ENCODE data around the gene ERCC6L2. TPM values are rescaled to one million over a fixed set of nuclear protein-coding genes. Genes with fewer than 3 reads are reported as not detected.

ERCC6L2 gene
- total RNA-seq, 2 donors from 2014 or later = 24.1 to 30.7 TPM

GRCh38 chr9:96006961-96007360 is 131.5 kb downstream of the ERCC6L2 start:
- Mint-ChIP-seq H3K9me3 (peaks cover 0 to 1% of the 10 kb centered on the region in 2 donors), H3K4me1 (ENCODE audit: low read depth) (peaks cover 38% of the 10 kb centered on the region), H3K4me3 (no peak overlapping the region), H3K27ac (no peak overlapping the region), H3K27me3 (ENCODE audit: low read depth) (no peaks in the 10 kb centered on the region), H3K36me3 (ENCODE audit: insufficient read depth in 2 of 2) (peaks cover 7 to 25% of the 10 kb centered on the region in 2 donors)
- DNase-seq (no peak), ATAC-seq (replicated peaks in 1 of 2) (no peak)

- ATAC-seq (replicated peaks in 1 of 2) = peak; percentile 47 to 62
Measured at GRCh38 chr9:96008502-96009222, 133.2 kb downstream of the ERCC6L2 start.

DNA sequence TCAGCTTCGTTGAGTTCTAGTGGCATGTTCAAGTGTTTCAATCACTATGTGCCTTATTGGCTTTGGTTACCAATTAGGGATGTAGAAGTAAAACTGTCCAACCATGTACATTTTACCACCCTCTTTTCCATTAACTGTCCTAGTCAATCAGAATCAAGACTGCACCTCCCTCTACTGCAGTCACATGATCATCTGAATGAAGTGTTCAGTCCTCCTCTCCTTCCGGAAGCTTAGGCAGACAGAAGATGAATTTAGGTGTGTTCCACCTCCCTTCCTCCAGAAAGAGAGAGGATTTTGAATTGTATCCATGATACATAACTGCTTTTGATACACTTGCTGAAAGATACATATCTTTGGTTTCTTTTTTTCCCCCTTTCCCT is 133.7 kb downstream of the ERCC6L2 start:
- no peaks in the 10 kb centered on the region for H3K9me3 Mint-ChIP-seq
- H3K27ac Mint-ChIP-seq = peak overlapping the region; percentile 70
- H3K4me3 Mint-ChIP-seq = peak overlapping the region; percentile 57 to 64
- ATAC-seq (replicated peaks in 1 of 2) = no peak
- peaks cover 61% of the 10 kb centered on the region for H3K4me1 Mint-ChIP-seq (ENCODE audit: low read depth)
- peaks cover 1 to 22% of the 10 kb centered on the region in 2 donors for H3K36me3 Mint-ChIP-seq (ENCODE audit: insufficient read depth in 2 of 2)
- H3K27me3 Mint-ChIP-seq (ENCODE audit: low read depth) = no peaks in the 10 kb centered on the region
- DNase-seq = no peak

More at GRCh38 chr9:96008502-96009222, 133.2 kb downstream of the ERCC6L2 start:
- Mint-ChIP-seq H3K36me3 (ENCODE audit: insufficient read depth in 2 of 2) (peaks cover 1 to 20% of the 10 kb centered on the region in 2 donors), H3K27me3 (ENCODE audit: low read depth) (no peaks in the 10 kb centered on the region), H3K9me3 (no peaks in the 10 kb centered on the region), H3K4me3 (peak overlapping the region in 1 of 2 donors; percentile 57), H3K27ac (no peak overlapping the region), H3K4me1 (ENCODE audit: low read depth) (peaks cover 55% of the 10 kb centered on the region)
- DNase-seq = no peak

GRCh38 chr9:96009690-96010472 is 134.4 kb downstream of the ERCC6L2 start:
- DNase-seq (peak; percentile 69 to 74), ATAC-seq (replicated peaks in 1 of 2) (peak; percentile 69 to 75)
- Mint-ChIP-seq H3K9me3 (no peaks in the 10 kb centered on the region), H3K27me3 (ENCODE audit: low read depth) (no peaks in the 10 kb centered on the region), H3K4me1 (ENCODE audit: low read depth) (peaks cover 66% of the 10 kb centered on the region), H3K36me3 (ENCODE audit: insufficient read depth in 2 of 2) (peaks cover 1 to 20% of the 10 kb centered on the region in 2 donors), H3K27ac (peak overlapping the region; percentile 70), H3K4me3 (peak overlapping the region; percentile 57 to 64)

DNA sequence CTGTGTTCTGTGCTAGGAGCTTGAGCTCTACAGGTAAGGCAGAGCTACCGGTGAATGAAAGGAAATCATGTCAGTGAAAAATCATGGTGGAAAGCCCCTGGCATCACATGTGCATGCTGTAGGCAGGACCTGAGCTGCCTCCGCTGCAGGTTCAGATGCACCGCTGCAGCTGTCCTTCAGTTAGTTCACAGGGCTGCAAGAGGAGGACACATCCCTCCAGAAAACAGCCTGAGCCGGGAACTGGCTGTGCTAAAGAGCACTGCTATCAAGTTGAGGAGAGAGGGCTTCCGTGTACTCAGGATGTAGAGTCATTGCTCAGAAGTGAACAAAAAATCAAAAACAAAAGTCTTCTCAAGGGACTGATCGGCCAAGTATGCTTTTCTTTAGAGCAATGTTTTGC is 138.6 kb downstream of the ERCC6L2 start:
- H3K9me3 Mint-ChIP-seq = no peaks in the 10 kb centered on the region
- DNase-seq (peak; percentile 58 to 60), ATAC-seq (replicated peaks in 1 of 2) (peak; percentile 42 to 58)
- peak overlapping the region; percentile 80 to 81 for H3K4me3 Mint-ChIP-seq
- H3K27me3 Mint-ChIP-seq (ENCODE audit: low read depth) = no peaks in the 10 kb centered on the region
- H3K36me3 Mint-ChIP-seq (ENCODE audit: insufficient read depth in 2 of 2) = peaks cover 1 to 20% of the 10 kb centered on the region in 2 donors
- H3K4me1 Mint-ChIP-seq (ENCODE audit: low read depth) = peaks cover 91% of the 10 kb centered on the region
- peak overlapping the region; percentile 79 for H3K27ac Mint-ChIP-seq

DNA sequence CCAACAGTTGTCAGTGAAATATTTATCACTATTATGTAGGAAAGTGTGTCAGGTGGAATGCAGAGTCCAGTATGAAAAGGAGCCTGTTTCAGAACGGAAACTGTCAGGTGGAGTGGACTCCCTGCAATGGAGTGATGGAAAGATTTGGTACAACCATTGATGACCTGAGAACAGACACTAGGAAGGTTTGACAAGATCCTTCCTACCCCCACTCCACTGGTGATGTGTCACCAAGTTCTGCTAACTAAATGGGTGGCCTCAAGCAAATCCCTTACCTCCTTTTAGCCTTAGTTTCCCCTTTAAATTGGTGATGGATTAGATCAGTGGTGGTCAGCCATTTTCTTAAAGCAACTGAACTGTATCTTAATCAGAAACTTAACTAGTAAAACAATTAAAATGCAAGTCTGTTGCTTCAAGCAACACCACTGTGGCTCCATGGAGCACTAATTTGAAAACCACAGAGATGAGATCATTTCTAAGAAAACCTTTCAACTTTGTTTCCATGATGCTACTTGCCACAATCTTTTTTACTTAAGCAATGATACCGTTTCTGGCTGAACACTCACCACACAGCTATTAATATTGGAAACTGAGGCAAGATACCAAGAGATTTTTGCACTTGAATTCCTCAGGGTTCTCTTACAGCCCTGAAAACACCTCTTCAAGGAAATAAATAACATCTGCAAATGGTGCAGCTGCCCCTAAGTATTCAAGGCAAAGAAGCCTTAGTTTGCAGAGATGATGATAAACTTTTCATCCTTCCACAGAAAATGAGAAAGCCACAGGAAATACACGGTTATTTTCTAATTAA is 140.6 kb downstream of the ERCC6L2 start:
- H3K4me1 Mint-ChIP-seq (ENCODE audit: low read depth) = peaks cover 87% of the 10 kb centered on the region
- peak; percentile 58 to 65 for DNase-seq

More for the DNA sequence above, 140.6 kb downstream of the ERCC6L2 start:
- ATAC-seq (replicated peaks in 1 of 2) = peak; percentile 79 to 83
- Mint-ChIP-seq H3K27ac (peak overlapping the region; percentile 100), H3K36me3 (ENCODE audit: insufficient read depth in 2 of 2) (peaks cover 1 to 20% of the 10 kb centered on the region in 2 donors), H3K27me3 (ENCODE audit: low read depth) (no peaks in the 10 kb centered on the region), H3K4me3 (peak overlapping the region; percentile 58 to 89), H3K9me3 (no peaks in the 10 kb centered on the region)

All from activated T-cell treated with anti-CD3 and anti-CD28 coated beads, Interleukin-2, amount 50 U/mL, for 72 hours (primary cell).